ENCODE measurements around the gene SH3GLB2.

GRCh38 chr9:129036241-129036922 lies 8.3 kb upstream of the SH3GLB2 start, which contains the start of gene MIGA2:
- TF ChIP-seq CTCF (IDR thresholded peaks at IDR 0.05; ENCODE audit: low read depth, low read length, poor library complexity, severe bottlenecking): no peak
- TF ChIP-seq EZH2phosphoT487 (IDR thresholded peaks at IDR 0.05; ENCODE audit: borderline replicate concordance, low read length): no peak

Measured in DOHH2 (cell line).